Activated CD4-positive, alpha-beta T cell treated with anti-CD3 and anti-CD28 coated beads, Interleukin-2, amount 50 U/mL, for 1 hour (primary cell): ENCODE results near the gene MACROD1.
A peak's percentile ranks its signal among the peaks of the same experiment; 100 is the strongest.

Source experiments
- DNase-seq: peaks from one replicate; pipeline ENCODE4 v3.0.0-alpha.2; 2020

The MACROD1 gene

GRCh38 chr11:64070314-64070681 is 95.6 kb downstream of the MACROD1 start:
- DNase-seq: no peak

GRCh38 chr11:64069401-64070313 is 96.3 kb downstream of the MACROD1 start:
- no peak for DNase-seq

GRCh38 chr11:64068705-64069400 is 97.1 kb downstream of the MACROD1 start:
- DNase-seq: no peak

GRCh38 chr11:64067230-64067993 is 98.5 kb downstream of the MACROD1 start:
- DNase-seq: no peak

GRCh38 chr11:64065712-64066111 is 100.2 kb downstream of the MACROD1 start:
- no peak for DNase-seq

GRCh38 chr11:64065141-64065465 is 100.8 kb downstream of the MACROD1 start:
- no peak for DNase-seq

GRCh38 chr11:64064374-64065140 is 101.4 kb downstream of the MACROD1 start:
- DNase-seq: no peak

- no peak for DNase-seq
Observed at GRCh38 chr11:64063777-64064176, 102.1 kb downstream of the MACROD1 start.

GRCh38 chr11:64062185-64063039 is 103.5 kb downstream of the MACROD1 start:
- no peak for DNase-seq

GRCh38 chr11:64060861-64061444 is 105.0 kb downstream of the MACROD1 start:
- DNase-seq: peak; percentile 49

- DNase-seq: no peak
Observed at GRCh38 chr11:64060263-64060860, 105.6 kb downstream of the MACROD1 start.

GRCh38 chr11:64059339-64060140 is 106.4 kb downstream of the MACROD1 start:
- no peak for DNase-seq

GRCh38 chr11:64058494-64058893 is 107.4 kb downstream of the MACROD1 start:
- DNase-seq: no peak

- DNase-seq: no peak
Observed at GRCh38 chr11:64057890-64058289, 108.0 kb downstream of the MACROD1 start.

GRCh38 chr11:64056861-64057260 is 109.1 kb downstream of the MACROD1 start:
- DNase-seq: no peak

GRCh38 chr11:64056213-64056785 is 109.6 kb downstream of the MACROD1 start:
- no peak for DNase-seq

GRCh38 chr11:64055077-64055476 is 110.8 kb downstream of the MACROD1 start:
- no peak for DNase-seq

- no peak for DNase-seq
Observed at GRCh38 chr11:64053699-64054098, 112.2 kb downstream of the MACROD1 start.

- no peak for DNase-seq
Observed at GRCh38 chr11:64052938-64053622, 112.8 kb downstream of the MACROD1 start.
